Astrocyte (in vitro differentiated cells and primary cell): ENCODE data around the gene GABBR2.

Source experiments
- EZH2 ChIP-seq: IDR thresholded peaks from 2 replicates; pipeline ENCODE4 v1.6.1; 2012; ENCODE audit warnings: mild to moderate bottlenecking, low read length, inconsistent platforms; ENCODE audit not compliant: insufficient read depth
- TF ChIP-seq, protein P1 (sequence below): IDR thresholded peaks from 2 replicates; pipeline ENCODE4 v1.5.1; 2011; ENCODE audit warnings: low read depth, mild to moderate bottlenecking, inconsistent platforms, low read length, moderate library complexity; ENCODE audit not compliant: insufficient read depth

DNA sequence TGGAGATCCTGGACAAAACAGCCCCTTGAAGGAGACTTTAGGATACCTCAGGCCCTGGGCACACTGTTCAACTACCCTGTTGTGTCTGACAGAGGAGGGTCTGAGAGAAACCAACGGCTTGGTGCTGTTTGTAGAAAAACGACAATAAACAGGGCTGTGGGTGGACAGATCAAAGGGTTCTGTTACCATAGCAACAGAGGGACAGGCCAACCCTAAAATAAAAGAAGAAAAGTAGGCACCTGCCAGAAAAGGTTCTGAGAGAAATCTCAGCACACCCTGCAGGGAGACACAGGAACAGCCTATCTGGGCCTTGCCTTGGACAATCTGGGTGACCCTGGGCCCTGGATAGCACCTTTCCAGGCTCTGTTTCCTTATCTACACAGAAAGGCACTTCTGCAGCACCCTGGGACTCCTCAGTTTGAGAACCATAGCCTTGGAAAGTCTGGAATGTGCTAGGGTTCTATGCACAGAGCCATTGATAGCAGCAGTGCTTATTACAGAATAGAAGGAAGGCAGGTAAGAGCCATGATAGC, 348.5 kb downstream of the GABBR2 start:
- TF ChIP-seq, protein P1, sequence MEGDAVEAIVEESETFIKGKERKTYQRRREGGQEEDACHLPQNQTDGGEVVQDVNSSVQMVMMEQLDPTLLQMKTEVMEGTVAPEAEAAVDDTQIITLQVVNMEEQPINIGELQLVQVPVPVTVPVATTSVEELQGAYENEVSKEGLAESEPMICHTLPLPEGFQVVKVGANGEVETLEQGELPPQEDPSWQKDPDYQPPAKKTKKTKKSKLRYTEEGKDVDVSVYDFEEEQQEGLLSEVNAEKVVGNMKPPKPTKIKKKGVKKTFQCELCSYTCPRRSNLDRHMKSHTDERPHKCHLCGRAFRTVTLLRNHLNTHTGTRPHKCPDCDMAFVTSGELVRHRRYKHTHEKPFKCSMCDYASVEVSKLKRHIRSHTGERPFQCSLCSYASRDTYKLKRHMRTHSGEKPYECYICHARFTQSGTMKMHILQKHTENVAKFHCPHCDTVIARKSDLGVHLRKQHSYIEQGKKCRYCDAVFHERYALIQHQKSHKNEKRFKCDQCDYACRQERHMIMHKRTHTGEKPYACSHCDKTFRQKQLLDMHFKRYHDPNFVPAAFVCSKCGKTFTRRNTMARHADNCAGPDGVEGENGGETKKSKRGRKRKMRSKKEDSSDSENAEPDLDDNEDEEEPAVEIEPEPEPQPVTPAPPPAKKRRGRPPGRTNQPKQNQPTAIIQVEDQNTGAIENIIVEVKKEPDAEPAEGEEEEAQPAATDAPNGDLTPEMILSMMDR = no peak
- TF ChIP-seq EZH2 = no peak
